Smooth muscle cell (in vitro differentiated cells): ENCODE results near the gene EIF4E. TPM values are rescaled to one million over a fixed set of nuclear protein-coding genes. Genes with fewer than 3 reads are reported as not detected.
"Not testable (repeated sequence)": the region's sequence is repeated elsewhere in the genome, so short reads cannot be mapped to it uniquely, and the experiment has no call there.

ENCODE experiments used
- DNase-seq: peaks from one replicate; lab custom pipeline; 2025; ENCODE audit not compliant: unreplicated experiment; lab: John Stamatoyannopoulos, UW
- H2AFZ ChIP-seq: fragments of 200-600 bp; sonication (generic); 2 replicates; pipeline ENCODE4 v1.6.0; 2016; ENCODE audit warnings: antibody characterized with exemption, low read depth, mild to moderate bottlenecking
- H3F3A ChIP-seq: fragments of 200-600 bp; sonication (generic); 2 replicates; pipeline ENCODE4 v1.6.0; 2017; ENCODE audit warnings: antibody characterized with exemption, low read depth
- H3K27ac ChIP-seq: fragments of 200-600 bp; sonication (generic); 2 replicates; pipeline ENCODE4 v1.5.1; 2016; ENCODE audit warnings: low read depth, mild to moderate bottlenecking
- H3K27me3 ChIP-seq: fragments of 200-600 bp; sonication (generic); 2 replicates; pipeline ENCODE4 v1.6.1; 2016; ENCODE audit warnings: low read depth, mild to moderate bottlenecking
- H3K36me3 ChIP-seq: fragments of 200-600 bp; sonication (generic); 2 replicates; pipeline ENCODE4 v1.5.1; 2016; ENCODE audit warnings: low read depth
- H3K4me1 ChIP-seq: fragments of 200-600 bp; sonication (generic); 2 replicates; pipeline ENCODE4 v1.5.1; 2016; ENCODE audit warnings: low read depth
- H3K4me2 ChIP-seq: fragments of 200-600 bp; sonication (generic); 2 replicates; pipeline ENCODE4 v1.6.0; 2016; ENCODE audit warnings: mild to moderate bottlenecking
- H3K4me3 ChIP-seq: fragments of 200-600 bp; sonication (generic); 2 replicates; pipeline ENCODE4 v1.5.1; 2016; ENCODE audit warnings: mild to moderate bottlenecking
- H3K79me2 ChIP-seq: fragments of 200-600 bp; sonication (generic); 2 replicates; pipeline ENCODE4 v1.6.0; 2016; ENCODE audit warnings: low read depth, mild to moderate bottlenecking
- H3K9ac ChIP-seq: fragments of 200-600 bp; sonication (generic); 2 replicates; pipeline ENCODE4 v1.6.0; 2016; ENCODE audit warnings: low read depth
- H3K9me3 ChIP-seq: fragments of 200-600 bp; sonication (generic); replicated peaks from 2 replicates; pipeline ENCODE4 v1.5.1; 2016; ENCODE audit warnings: low read depth
- H4K20me1 ChIP-seq: fragments of 200-600 bp; sonication (generic); 2 replicates; pipeline ENCODE4 v1.6.0; 2016; ENCODE audit warnings: low read depth
- WGBS: methylation state at CpG from one replicate; pipeline ENCODE4 v1.1.7; 2016; ENCODE audit warnings: low lambda C conversion rate; 5-methylcytosine and 5-hydroxymethylcytosine counted together
- polyA plus RNA-seq: library from polyadenylated mRNA; unstranded; fragments of >200 nt; fragmentation: Nextera tagmentation; extraction: Ambion mirVana; gene quantifications from 2 replicates; pipeline ENCODE4 v1.2.1, GENCODE V29; 2016
- total RNA-seq: library from RNA; depleted of rRNA; stranded (reverse); fragments of >200 nt; gene quantifications from 2 replicates; pipeline ENCODE4 v1.2.3, GENCODE V29; 2014
- TF ChIP-seq, protein P1 (sequence below): fragments of 200-600 bp; sonication (generic); IDR thresholded peaks from 2 replicates; pipeline ENCODE4 v1.5.1; 2017; ENCODE audit warnings: borderline replicate concordance, mild to moderate bottlenecking, antibody characterized with exemption; ENCODE audit not compliant: insufficient read depth, poor library complexity, severe bottlenecking

The EIF4E gene
- total and polyA plus RNA-seq, 2 experiments from 2014 or later = 113 to 135 TPM

DNA sequence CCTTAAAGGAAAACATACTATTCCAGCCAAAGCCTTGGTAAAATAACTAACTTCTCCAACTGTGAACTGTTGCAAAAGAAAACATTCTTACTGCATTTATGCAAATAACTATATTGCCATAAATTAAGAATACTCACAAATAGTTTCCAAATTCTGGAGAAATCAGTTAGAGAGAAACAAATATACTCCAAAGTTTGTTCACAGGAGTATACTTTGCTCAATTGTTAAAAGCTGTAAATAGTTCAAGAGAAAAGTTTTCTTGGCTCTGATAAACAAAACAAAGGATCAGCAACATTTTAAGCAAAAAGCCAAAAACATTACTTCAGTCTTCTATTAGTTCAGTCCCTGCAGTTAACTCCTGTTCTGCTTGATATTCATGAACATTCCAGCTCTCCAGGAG lies 83.0 kb downstream of the EIF4E start:
- H3K4me2 ChIP-seq = no peak overlapping the region
- H3K4me3 ChIP-seq = no peak overlapping the region
- H2AFZ ChIP-seq = no peak overlapping the region
- peaks cover 13% of the 10 kb centered on the region for H3K9me3 ChIP-seq
- no peak overlapping the region for H3K9ac ChIP-seq
- no peaks in the 10 kb centered on the region for H3F3A ChIP-seq
- H3K79me2 ChIP-seq = no peaks in the 10 kb centered on the region
- no peaks in the 10 kb centered on the region for H3K27me3 ChIP-seq
- H4K20me1 ChIP-seq = no peaks in the 10 kb centered on the region
- H3K27ac ChIP-seq = no peak overlapping the region
- TF ChIP-seq, protein P1, sequence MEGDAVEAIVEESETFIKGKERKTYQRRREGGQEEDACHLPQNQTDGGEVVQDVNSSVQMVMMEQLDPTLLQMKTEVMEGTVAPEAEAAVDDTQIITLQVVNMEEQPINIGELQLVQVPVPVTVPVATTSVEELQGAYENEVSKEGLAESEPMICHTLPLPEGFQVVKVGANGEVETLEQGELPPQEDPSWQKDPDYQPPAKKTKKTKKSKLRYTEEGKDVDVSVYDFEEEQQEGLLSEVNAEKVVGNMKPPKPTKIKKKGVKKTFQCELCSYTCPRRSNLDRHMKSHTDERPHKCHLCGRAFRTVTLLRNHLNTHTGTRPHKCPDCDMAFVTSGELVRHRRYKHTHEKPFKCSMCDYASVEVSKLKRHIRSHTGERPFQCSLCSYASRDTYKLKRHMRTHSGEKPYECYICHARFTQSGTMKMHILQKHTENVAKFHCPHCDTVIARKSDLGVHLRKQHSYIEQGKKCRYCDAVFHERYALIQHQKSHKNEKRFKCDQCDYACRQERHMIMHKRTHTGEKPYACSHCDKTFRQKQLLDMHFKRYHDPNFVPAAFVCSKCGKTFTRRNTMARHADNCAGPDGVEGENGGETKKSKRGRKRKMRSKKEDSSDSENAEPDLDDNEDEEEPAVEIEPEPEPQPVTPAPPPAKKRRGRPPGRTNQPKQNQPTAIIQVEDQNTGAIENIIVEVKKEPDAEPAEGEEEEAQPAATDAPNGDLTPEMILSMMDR = no peak
- no peak for DNase-seq
- H3K4me1 ChIP-seq = no peaks in the 10 kb centered on the region
- H3K36me3 ChIP-seq = peaks cover 6% of the 10 kb centered on the region

- not testable (repeated sequence) for H3K4me2 ChIP-seq, H3F3A ChIP-seq, H3K79me2 ChIP-seq, H3K27ac ChIP-seq, H3K27me3 ChIP-seq, H4K20me1 ChIP-seq, H3K36me3 ChIP-seq, H3K9ac ChIP-seq, DNase-seq, H2AFZ ChIP-seq, H3K4me3 ChIP-seq, H3K4me1 ChIP-seq
- H3K9me3 ChIP-seq = peaks cover 13% of the 10 kb centered on the region
- 96% methylated on average over 11 of the region's 11 CpGs for whole genome bisulfite sequencing
Observed at GRCh38 chr4:98842917-98843316, 86.0 kb downstream of the EIF4E start.

- Histone ChIP-seq H3K27ac (no peak overlapping the region), H3K9me3 (no peaks in the 10 kb centered on the region), H3K79me2 (no peaks in the 10 kb centered on the region), H3K9ac (no peak overlapping the region), H3K4me3 (no peak overlapping the region), H3K27me3 (no peaks in the 10 kb centered on the region), H4K20me1 (no peaks in the 10 kb centered on the region), H2AFZ (peak overlapping the region; percentile 26), H3K36me3 (no peaks in the 10 kb centered on the region), H3K4me2 (peak overlapping the region; percentile 16), H3K4me1 (no peaks in the 10 kb centered on the region), H3F3A (no peaks in the 10 kb centered on the region)
- TF ChIP-seq, protein P1 = no peak
- DNase-seq = no peak
- WGBS = 58% methylated on average over 5 of the region's 5 CpGs
Observed at GRCh38 chr4:98838977-98839618, 89.8 kb downstream of the EIF4E start.

- H3F3A ChIP-seq = no peaks in the 10 kb centered on the region
- H3K4me1 ChIP-seq = no peaks in the 10 kb centered on the region
- TF ChIP-seq, protein P1 = no peak
- no peaks in the 10 kb centered on the region for H3K9me3 ChIP-seq
- no peak overlapping the region for H2AFZ ChIP-seq
- H3K4me3 ChIP-seq = no peak overlapping the region
- H3K4me2 ChIP-seq = no peak overlapping the region
- no peak overlapping the region for H3K9ac ChIP-seq
- DNase-seq = no peak
- no peaks in the 10 kb centered on the region for H3K27me3 ChIP-seq
- no peaks in the 10 kb centered on the region for H4K20me1 ChIP-seq
- no peaks in the 10 kb centered on the region for H3K79me2 ChIP-seq
- H3K27ac ChIP-seq = no peak overlapping the region
- H3K36me3 ChIP-seq = no peaks in the 10 kb centered on the region
- WGBS = 98% methylated on average over 4 of the region's 4 CpGs
Observed at GRCh38 chr4:98838531-98838930, 90.4 kb downstream of the EIF4E start.
